Neuron (in vitro differentiated cells): Measurements from ENCODE around the gene ZNF549.
A peak's percentile ranks its signal among the peaks of the same experiment; 100 is the strongest.

Experiments used
- H2AFZ ChIP-seq: one replicate; pipeline ENCODE4 v1.6.1; 2013; ENCODE audit warnings: low read depth, mild to moderate bottlenecking, inconsistent platforms, low read length, moderate library complexity
- H3K27me3 ChIP-seq: one replicate; pipeline ENCODE4 v1.6.1; 2013; ENCODE audit warnings: low read length; ENCODE audit not compliant: insufficient read depth
- H3K36me3 ChIP-seq: one replicate; pipeline ENCODE4 v1.6.1; 2013; ENCODE audit warnings: low read length; ENCODE audit not compliant: insufficient read depth
- H3K4me1 ChIP-seq: one replicate; pipeline ENCODE4 v1.6.1; 2013; ENCODE audit warnings: low read length; ENCODE audit not compliant: insufficient read depth
- H3K4me3 ChIP-seq: 2 replicates; pipeline ENCODE4 v1.5.1; 2013; ENCODE audit warnings: mild to moderate bottlenecking, low read length, moderate library complexity
- H3K9me3 ChIP-seq: one replicate; pipeline ENCODE4 v1.6.1; 2013; ENCODE audit warnings: low read length

ZNF549 gene

GRCh38 chr19:57546513-57546912 is 19.4 kb downstream of the ZNF549 start:
- no peak overlapping the region for H2AFZ ChIP-seq
- no peaks in the 10 kb centered on the region for H3K4me1 ChIP-seq
- no peaks in the 10 kb centered on the region for H3K27me3 ChIP-seq
- peaks cover 91% of the 10 kb centered on the region for H3K36me3 ChIP-seq
- H3K4me3 ChIP-seq, result no peak overlapping the region
- peaks cover 61% of the 10 kb centered on the region for H3K9me3 ChIP-seq

- Histone ChIP-seq H3K9me3 (peaks cover 54% of the 10 kb centered on the region), H3K36me3 (peaks cover 85% of the 10 kb centered on the region), H2AFZ (no peak overlapping the region), H3K4me1 (peaks cover 1% of the 10 kb centered on the region), H3K27me3 (no peaks in the 10 kb centered on the region), H3K4me3 (no peak overlapping the region)
Measured at GRCh38 chr19:57552432-57552831, 25.3 kb downstream of the ZNF549 start.

GRCh38 chr19:57557659-57558058 is 30.5 kb downstream of the ZNF549 start:
- Histone ChIP-seq H3K4me1 (peaks cover 16% of the 10 kb centered on the region), H2AFZ (no peak overlapping the region), H3K36me3 (peaks cover 38% of the 10 kb centered on the region), H3K4me3 (peak overlapping the region; percentile 86), H3K27me3 (no peaks in the 10 kb centered on the region), H3K9me3 (peaks cover 25% of the 10 kb centered on the region)

- Histone ChIP-seq H2AFZ (no peak overlapping the region), H3K27me3 (no peaks in the 10 kb centered on the region), H3K9me3 (peaks cover 19% of the 10 kb centered on the region), H3K36me3 (peaks cover 29% of the 10 kb centered on the region), H3K4me1 (peaks cover 16% of the 10 kb centered on the region), H3K4me3 (peak overlapping the region; percentile 86)
Measured at GRCh38 chr19:57558525-57558924, 31.4 kb downstream of the ZNF549 start.

GRCh38 chr19:57559008-57559403 is 31.9 kb downstream of the ZNF549 start:
- peak overlapping the region; percentile 58 for H2AFZ ChIP-seq
- H3K4me3 ChIP-seq, result peak overlapping the region; percentile 86
- H3K36me3 ChIP-seq, result peaks cover 24% of the 10 kb centered on the region
- H3K27me3 ChIP-seq, result no peaks in the 10 kb centered on the region
- H3K4me1 ChIP-seq, result peaks cover 16% of the 10 kb centered on the region
- H3K9me3 ChIP-seq, result peaks cover 19% of the 10 kb centered on the region

GRCh38 chr19:57559404-57560025 is 32.4 kb downstream of the ZNF549 start, which contains the start of gene ZNF550:
Gene ZNF550, minus strand, starts transcription at chr19:57559863. Its CDS starts 181 bp downstream, at chr19:57559682.
- H2AFZ ChIP-seq, result peak within 1 kb of the TSS; percentile 58
- H3K27me3 ChIP-seq, result no peaks in the 10 kb centered on the region
- H3K36me3 ChIP-seq, result peaks cover 19% of the 10 kb centered on the region
- peaks cover 16% of the 10 kb centered on the region for H3K4me1 ChIP-seq
- H3K4me3 ChIP-seq, result peak within 1 kb of the TSS; percentile 86
- H3K9me3 ChIP-seq, result peaks cover 16% of the 10 kb centered on the region

GRCh38 chr19:57560049-57560491 is 32.9 kb downstream of the ZNF549 start:
- H3K9me3 ChIP-seq, result peaks cover 15% of the 10 kb centered on the region
- H3K27me3 ChIP-seq, result no peaks in the 10 kb centered on the region
- H3K4me3 ChIP-seq, result peak overlapping the region; percentile 86
- peaks cover 16% of the 10 kb centered on the region for H3K4me1 ChIP-seq
- H3K36me3 ChIP-seq, result peaks cover 14% of the 10 kb centered on the region
- peak overlapping the region; percentile 58 for H2AFZ ChIP-seq

GRCh38 chr19:57563547-57563946 is 36.4 kb downstream of the ZNF549 start:
- no peaks in the 10 kb centered on the region for H3K27me3 ChIP-seq
- peaks cover 4% of the 10 kb centered on the region for H3K4me1 ChIP-seq
- H2AFZ ChIP-seq, result no peak overlapping the region
- H3K9me3 ChIP-seq, result peaks cover 28% of the 10 kb centered on the region
- H3K4me3 ChIP-seq, result no peak overlapping the region
- H3K36me3 ChIP-seq, result no peaks in the 10 kb centered on the region

- Histone ChIP-seq H3K36me3 (peaks cover 10% of the 10 kb centered on the region), H3K9me3 (peaks cover 45% of the 10 kb centered on the region), H2AFZ (no peak overlapping the region), H3K27me3 (no peaks in the 10 kb centered on the region), H3K4me1 (no peaks in the 10 kb centered on the region), H3K4me3 (no peak overlapping the region)
Measured at GRCh38 chr19:57566396-57567265, 39.5 kb downstream of the ZNF549 start.

GRCh38 chr19:57570707-57571106 is 43.6 kb downstream of the ZNF549 start:
- Histone ChIP-seq H3K9me3 (peaks cover 80% of the 10 kb centered on the region), H2AFZ (no peak overlapping the region), H3K27me3 (no peaks in the 10 kb centered on the region), H3K36me3 (peaks cover 51% of the 10 kb centered on the region), H3K4me1 (no peaks in the 10 kb centered on the region), H3K4me3 (no peak overlapping the region)

- peaks cover 84% of the 10 kb centered on the region for H3K9me3 ChIP-seq
- H3K36me3 ChIP-seq, result peaks cover 67% of the 10 kb centered on the region
- no peaks in the 10 kb centered on the region for H3K27me3 ChIP-seq
- H2AFZ ChIP-seq, result no peak overlapping the region
- no peaks in the 10 kb centered on the region for H3K4me1 ChIP-seq
- H3K4me3 ChIP-seq, result no peak overlapping the region
Measured at GRCh38 chr19:57572415-57572947, 45.3 kb downstream of the ZNF549 start.

GRCh38 chr19:57576661-57577060 is 49.5 kb downstream of the ZNF549 start:
- H3K4me3 ChIP-seq, result no peak overlapping the region
- peaks cover 59% of the 10 kb centered on the region for H3K9me3 ChIP-seq
- H3K36me3 ChIP-seq, result peaks cover 61% of the 10 kb centered on the region
- no peak overlapping the region for H2AFZ ChIP-seq
- H3K4me1 ChIP-seq, result peaks cover 8% of the 10 kb centered on the region
- H3K27me3 ChIP-seq, result no peaks in the 10 kb centered on the region
